GM12878 (cell line): ENCODE measurements around the gene TEX2. TPM values are rescaled to one million over a fixed set of nuclear protein-coding genes. Genes with fewer than 3 reads are reported as not detected.

Experiments used
- ATAC-seq: fragments of 200-7000 bp; cut with Tn5 transposase; 3 replicates; pipeline ENCODE4 v1.9.1; 2020; ENCODE audit warnings: mild to moderate bottlenecking, moderate library complexity
- BruUV-seq: library from RNA; stranded (reverse); fragments of 400-500 nt; replicated peaks from 2 replicates; lab custom pipeline; 2021; lab: Mats Ljungman, UMichigan
- CTCF ChIA-PET: fragments of 300-600 bp; sonication (Branson Sonifier 250); formaldehyde crosslinking; extraction: SDS; loops from one replicate; lab custom pipeline; 2021; ENCODE audit warnings: inconsistent platforms; lab: Yijun Ruan, JAX
- POLR2A ChIA-PET: fragments of 350-600 bp; formaldehyde crosslinking; extraction: SDS; loops from one replicate; lab custom pipeline; 2021; ENCODE audit warnings: inconsistent platforms; lab: Charles Lee
- RAD21 ChIA-PET: fragments of 300-600 bp; sonication (Branson Sonifier 250); formaldehyde crosslinking; loops from one replicate; lab custom pipeline; 2023; ENCODE audit warnings: antibody characterized with exemption; ENCODE audit not compliant: unreplicated experiment; lab: Charles Lee
- SMC1A ChIA-PET: fragments of 300-600 bp; sonication (Branson Sonifier 250); formaldehyde crosslinking; loops from one replicate; lab custom pipeline; 2023; ENCODE audit not compliant: unreplicated experiment, uncharacterized antibody; lab: Charles Lee
- DNase-seq: peaks from one replicate; pipeline ENCODE4 v3.0.0-alpha.2; 2011; ENCODE audit warnings: low read depth, low spot score
- FAIRE-seq: peaks from 3 replicates; lab custom pipeline; 2011; peaks lifted over from hg19 to GRCh38; lab: Jason Lieb, UNC
- H2AFZ ChIP-seq: 2 replicates; pipeline ENCODE4 v1.6.0; 2011; ENCODE audit warnings: low read depth, low read length, control low read depth; ENCODE audit not compliant: control insufficient read depth
- H3K27ac ChIP-seq: 2 replicates; pipeline ENCODE4 v1.5.1; 2011; ENCODE audit warnings: control low read depth; ENCODE audit not compliant: control insufficient read depth, insufficient read depth
- H3K27me3 ChIP-seq, 2 experiments: replicated peaks in 1 of 2; 2 replicates each; pipeline versions ENCODE4 v1.6.0 to v1.6.1; 2011; ENCODE audit warnings: low read length in 1 of 2; ENCODE audit not compliant: control insufficient read depth in 2 of 2, insufficient read depth in 2 of 2
- H3K36me3 ChIP-seq, 2 experiments: 2 replicates each; pipeline ENCODE4 v1.5.1; 2011; ENCODE audit warnings: low read length in 1 of 2; ENCODE audit not compliant: control insufficient read depth in 2 of 2, insufficient read depth in 2 of 2
- H3K4me1 ChIP-seq: 2 replicates; pipeline ENCODE4 v1.6.1; 2011; ENCODE audit warnings: mild to moderate bottlenecking, low read length, moderate library complexity, mixed read lengths; ENCODE audit not compliant: control insufficient read depth, insufficient read depth
- H3K4me2 ChIP-seq: 2 replicates; pipeline ENCODE4 v1.6.0; 2011; ENCODE audit warnings: control low read depth; ENCODE audit not compliant: control insufficient read depth, insufficient read depth
- H3K4me3 ChIP-seq: fragments of 200-600 bp; sonication (generic); 2 replicates; pipeline ENCODE4 v1.5.1; 2016
- H3K79me2 ChIP-seq: 2 replicates; pipeline ENCODE4 v1.6.0; 2011; ENCODE audit warnings: low read length; ENCODE audit not compliant: control insufficient read depth, insufficient read depth
- H3K9ac ChIP-seq: 2 replicates; pipeline ENCODE4 v1.8.0; 2011; ENCODE audit warnings: low read length, control low read depth, mixed read lengths; ENCODE audit not compliant: control insufficient read depth, insufficient read depth
- H3K9me3 ChIP-seq: replicated peaks from 3 replicates; pipeline ENCODE4 v1.5.1; 2011; ENCODE audit warnings: mild to moderate bottlenecking, low read length; ENCODE audit not compliant: control insufficient read depth, insufficient read depth
- H4K20me1 ChIP-seq: 2 replicates; pipeline ENCODE4 v1.6.0; 2011; ENCODE audit not compliant: control insufficient read depth, insufficient read depth
- BRCA1 ChIP-seq: IDR thresholded peaks from 2 replicates; pipeline ENCODE4 v1.6.1; 2011; ENCODE audit warnings: low read depth, low read length, improper control_type of control experiment
- CHD2 ChIP-seq: IDR thresholded peaks from 2 replicates; pipeline ENCODE4 v1.6.1; 2011; ENCODE audit warnings: low read depth, low read length, improper control_type of control experiment, borderline replicate concordance
- EZH2 ChIP-seq: IDR thresholded peaks from 2 replicates; pipeline ENCODE4 v1.6.1; 2012; ENCODE audit warnings: low read depth, mild to moderate bottlenecking, control low read depth, inconsistent platforms, low read length, borderline replicate concordance; ENCODE audit not compliant: control insufficient read depth
- HSF1 ChIP-seq: fragments of 150-350 bp; IDR thresholded peaks from 2 replicates; pipeline ENCODE4 v1.6.1; 2014; ENCODE audit warnings: mild to moderate bottlenecking, low read depth, low read length
- LARP7 ChIP-seq: fragments of 450-650 bp; IDR thresholded peaks from 2 replicates; pipeline ENCODE4 v1.6.1; 2017; ENCODE audit warnings: mild to moderate bottlenecking
- SREBF2 ChIP-seq: IDR thresholded peaks from 2 replicates; pipeline ENCODE4 v1.6.1; 2012; ENCODE audit warnings: mild to moderate bottlenecking, low read length
- YY1 ChIP-seq: IDR thresholded peaks from 2 replicates; pipeline ENCODE4 v1.6.1; 2011; ENCODE audit warnings: low read depth, mild to moderate bottlenecking, low read length
- WGBS: methylation state at CpG from one replicate; pipeline ENCODE4 v1.1.6; 2016; ENCODE audit warnings: low lambda C conversion rate; ENCODE audit not compliant: insufficient replicate concordance, insufficient coverage; ENCODE audit errors: missing lambda C conversion rate; 5-methylcytosine and 5-hydroxymethylcytosine counted together
- in situ Hi-C: fragments of 300-500 bp; cut with MboI; formaldehyde crosslinking; loops from 9 replicates; pipeline ENCODE4 v1.14.3; 2018; ENCODE audit warnings: mixed read lengths
- intact Hi-C: fragments of 100-400 bp; cut with micrococcal nuclease; formaldehyde crosslinking; loops from one replicate; pipeline ENCODE4 v1.14.2; 2022; ENCODE audit not compliant: unreplicated experiment
- polyA plus RNA-seq, 11 experiments: library from polyadenylated mRNA; depleted of rRNA in 4 of 11; unstranded in 6 of 11; stranded (reverse) in 5 of 11; fragments of >200 nt; fragmentation: Nextera tagmentation in 4 of 11; fragmentation: Illumina TruSeq in 1 of 11; extraction: Ambion mirVana in 4 of 11; extraction: Trizol in 1 of 11; gene quantifications; 1 replicate in 1 of 11; 2 replicates in 10 of 11; pipeline versions ENCODE4 v1.2.1 to v1.2.3, GENCODE V29; 2011 to 2016; ENCODE audit warnings: inconsistent platforms in 2 of 11, missing spikeins in 2 of 11, low read depth in 1 of 11
- total RNA-seq, 4 experiments: library from RNA; depleted of rRNA in 3 of 4; stranded (reverse); fragments of >200 nt in 3 of 4; fragmentation: Illumina TruSeq in 1 of 4; extraction: Trizol in 1 of 4; gene quantifications; 2 replicates each; pipeline versions ENCODE4 v1.2.1 to v1.2.3, GENCODE V29; 2013 to 2021
- TF ChIP-seq, protein P1 (sequence below): fragments of 450-650 bp; IDR thresholded peaks from 2 replicates; pipeline ENCODE4 v1.6.1; 2016; ENCODE audit warnings: mild to moderate bottlenecking
- TF ChIP-seq, protein P2 (sequence below): fragments of 450-650 bp; formaldehyde crosslinking; IDR thresholded peaks from 2 replicates; pipeline ENCODE4 v1.4.0; 2022; ENCODE audit warnings: mild to moderate bottlenecking, moderate library complexity
- TF ChIP-seq, protein P3 (sequence below): fragments of 450-650 bp; IDR thresholded peaks from 2 replicates; pipeline ENCODE4 v1.6.1; 2017; ENCODE audit warnings: low read depth, mild to moderate bottlenecking, moderate library complexity

TEX2 gene
- total and polyA plus RNA-seq, 10 of the 15 experiments (the other 5 are each of a cell fraction or from before 2014, with no cell fraction given): 3.8 to 19.9 (median 15.8) TPM

DNA sequence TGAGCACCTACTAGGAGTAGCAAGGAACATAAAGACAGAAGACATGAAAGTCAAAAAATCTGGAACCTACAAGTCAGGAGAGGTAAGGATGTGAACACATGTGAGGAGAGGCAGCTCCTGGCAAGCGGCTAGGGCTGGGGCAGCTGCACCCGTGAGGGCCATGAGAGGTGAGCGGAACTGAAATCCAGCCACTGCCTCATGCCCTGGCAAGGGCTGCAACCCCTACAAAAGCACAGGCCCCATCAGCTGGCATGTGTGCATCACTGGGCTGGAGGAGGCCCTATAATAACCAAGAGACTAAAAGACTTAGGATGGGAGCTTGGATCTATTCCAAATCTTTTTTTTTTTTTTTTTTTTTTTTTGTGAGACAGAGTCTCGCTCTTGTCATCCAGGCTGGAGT is 92.8 kb downstream of the TEX2 start:
- no peak for ATAC-seq
- 86% methylated on average over 3 of the region's 4 CpGs for WGBS
- no TSS peak for BruUV-seq
- intact Hi-C loops: no loop called here
- RAD21 ChIA-PET: no interaction called here
- H2AFZ ChIP-seq: no peak overlapping the region
- no peak for FAIRE-seq
- no peaks in the 10 kb centered on the region for H3K4me1 ChIP-seq
- H3K27me3 ChIP-seq: no peaks in the 10 kb centered on the region
- TF ChIP-seq EZH2 (no peak), LARP7 (no peak), CHD2 (no peak), SREBF2 (no peak), YY1 (no peak), BRCA1 (no peak), HSF1 (no peak)
- TF ChIP-seq, protein P1, sequence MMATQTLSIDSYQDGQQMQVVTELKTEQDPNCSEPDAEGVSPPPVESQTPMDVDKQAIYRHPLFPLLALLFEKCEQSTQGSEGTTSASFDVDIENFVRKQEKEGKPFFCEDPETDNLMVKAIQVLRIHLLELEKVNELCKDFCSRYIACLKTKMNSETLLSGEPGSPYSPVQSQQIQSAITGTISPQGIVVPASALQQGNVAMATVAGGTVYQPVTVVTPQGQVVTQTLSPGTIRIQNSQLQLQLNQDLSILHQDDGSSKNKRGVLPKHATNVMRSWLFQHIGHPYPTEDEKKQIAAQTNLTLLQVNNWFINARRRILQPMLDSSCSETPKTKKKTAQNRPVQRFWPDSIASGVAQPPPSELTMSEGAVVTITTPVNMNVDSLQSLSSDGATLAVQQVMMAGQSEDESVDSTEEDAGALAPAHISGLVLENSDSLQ: no peak
- TF ChIP-seq, protein P2, sequence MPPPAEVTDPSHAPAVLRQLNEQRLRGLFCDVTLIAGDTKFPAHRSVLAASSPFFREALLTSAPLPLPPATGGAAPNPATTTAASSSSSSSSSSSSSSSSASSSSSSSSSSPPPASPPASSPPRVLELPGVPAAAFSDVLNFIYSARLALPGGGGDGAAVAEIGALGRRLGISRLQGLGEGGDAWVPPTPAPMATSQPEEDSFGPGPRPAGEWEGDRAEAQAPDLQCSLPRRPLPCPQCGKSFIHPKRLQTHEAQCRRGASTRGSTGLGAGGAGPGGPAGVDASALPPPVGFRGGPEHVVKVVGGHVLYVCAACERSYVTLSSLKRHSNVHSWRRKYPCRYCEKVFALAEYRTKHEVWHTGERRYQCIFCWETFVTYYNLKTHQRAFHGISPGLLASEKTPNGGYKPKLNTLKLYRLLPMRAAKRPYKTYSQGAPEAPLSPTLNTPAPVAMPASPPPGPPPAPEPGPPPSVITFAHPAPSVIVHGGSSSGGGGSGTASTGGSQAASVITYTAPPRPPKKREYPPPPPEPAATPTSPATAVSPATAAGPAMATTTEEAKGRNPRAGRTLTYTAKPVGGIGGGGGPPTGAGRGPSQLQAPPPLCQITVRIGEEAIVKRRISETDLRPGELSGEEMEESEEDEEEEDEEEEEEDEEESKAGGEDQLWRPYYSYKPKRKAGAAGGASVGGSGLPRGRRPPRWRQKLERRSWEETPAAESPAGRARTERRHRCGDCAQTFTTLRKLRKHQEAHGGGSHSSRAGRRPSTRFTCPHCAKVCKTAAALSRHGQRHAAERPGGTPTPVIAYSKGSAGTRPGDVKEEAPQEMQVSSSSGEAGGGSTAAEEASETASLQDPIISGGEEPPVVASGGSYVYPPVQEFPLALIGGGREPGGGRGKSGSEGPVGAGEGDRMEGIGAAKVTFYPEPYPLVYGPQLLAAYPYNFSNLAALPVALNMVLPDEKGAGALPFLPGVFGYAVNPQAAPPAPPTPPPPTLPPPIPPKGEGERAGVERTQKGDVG: no peak
- TF ChIP-seq, protein P3, sequence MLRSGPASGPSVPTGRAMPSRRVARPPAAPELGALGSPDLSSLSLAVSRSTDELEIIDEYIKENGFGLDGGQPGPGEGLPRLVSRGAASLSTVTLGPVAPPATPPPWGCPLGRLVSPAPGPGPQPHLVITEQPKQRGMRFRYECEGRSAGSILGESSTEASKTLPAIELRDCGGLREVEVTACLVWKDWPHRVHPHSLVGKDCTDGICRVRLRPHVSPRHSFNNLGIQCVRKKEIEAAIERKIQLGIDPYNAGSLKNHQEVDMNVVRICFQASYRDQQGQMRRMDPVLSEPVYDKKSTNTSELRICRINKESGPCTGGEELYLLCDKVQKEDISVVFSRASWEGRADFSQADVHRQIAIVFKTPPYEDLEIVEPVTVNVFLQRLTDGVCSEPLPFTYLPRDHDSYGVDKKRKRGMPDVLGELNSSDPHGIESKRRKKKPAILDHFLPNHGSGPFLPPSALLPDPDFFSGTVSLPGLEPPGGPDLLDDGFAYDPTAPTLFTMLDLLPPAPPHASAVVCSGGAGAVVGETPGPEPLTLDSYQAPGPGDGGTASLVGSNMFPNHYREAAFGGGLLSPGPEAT: no peak
- TF ChIP-seq, all 136 proteins: peak for 0
- no peak overlapping the region for H3K4me2 ChIP-seq
- no peaks in the 10 kb centered on the region for H3K9me3 ChIP-seq
- SMC1A ChIA-PET: interaction anchor here (1.4 kb wide), 1 partner anchor 11 kb away, joined by 3 read pairs; no protein-coding TSS in a partner anchor
- in situ Hi-C loops: no loop called here
- no peak overlapping the region for H3K27ac ChIP-seq
- no peak for DNase-seq
- H3K79me2 ChIP-seq: no peaks in the 10 kb centered on the region
- no peak overlapping the region for H3K4me3 ChIP-seq
- POLR2A ChIA-PET: interaction anchor here (0.6 kb wide), 1 partner anchor 240 kb away, joined by 5 read pairs; no protein-coding TSS in a partner anchor
- CTCF ChIA-PET: interaction anchor here (0.6 to 1.4 kb wide), 2 partner anchors 9 to 31 kb away, joined by 3 to 6 read pairs; no protein-coding TSS in a partner anchor
- no peaks in the 10 kb centered on the region for H4K20me1 ChIP-seq
- H3K9ac ChIP-seq: no peak overlapping the region
- H3K36me3 ChIP-seq: peaks cover 0 to 2% of the 10 kb centered on the region in 2 experiments; a peak in 2 of 4 replicates
